H9 (cell line): Measurements from ENCODE around the gene PTPRB. TPM values are rescaled to one million over a fixed set of nuclear protein-coding genes. Genes with fewer than 3 reads are reported as not detected.

Experiments
- DNase-seq: peaks from one replicate; pipeline ENCODE4 v3.0.0-alpha.2; 2017
- H2AFZ ChIP-seq: one replicate; pipeline ENCODE4 v1.6.1; 2013; ENCODE audit warnings: mild to moderate bottlenecking, low read length, control low read depth, moderate library complexity
- H2AK5ac ChIP-seq: 2 replicates; pipeline ENCODE4 v1.6.1; 2013; ENCODE audit warnings: low read length, control low read depth, mixed read lengths; ENCODE audit not compliant: insufficient read length
- H2BK120ac ChIP-seq: one replicate; pipeline ENCODE4 v1.6.1; 2013; ENCODE audit warnings: low read depth, mild to moderate bottlenecking, low read length, control low read depth, inconsistent platforms; ENCODE audit not compliant: poor library complexity, severe bottlenecking
- H2BK12ac ChIP-seq: 2 replicates; pipeline ENCODE4 v1.6.1; 2013; ENCODE audit warnings: low read length, control low read depth, mixed read lengths, low read depth; ENCODE audit not compliant: insufficient read length
- H2BK15ac ChIP-seq: 2 replicates; pipeline ENCODE4 v1.6.1; 2013; ENCODE audit warnings: low read depth, low read length, control low read depth
- H2BK20ac ChIP-seq: one replicate; pipeline ENCODE4 v1.6.1; 2013; ENCODE audit warnings: low read depth, mild to moderate bottlenecking, low read length, control low read depth, inconsistent platforms; ENCODE audit not compliant: poor library complexity, severe bottlenecking
- H2BK5ac ChIP-seq: 2 replicates; pipeline ENCODE4 v1.6.1; 2013; ENCODE audit warnings: low read length, control low read depth, mixed read lengths; ENCODE audit not compliant: insufficient read length
- H3K14ac ChIP-seq: 2 replicates; pipeline ENCODE4 v1.6.1; 2013; ENCODE audit warnings: low read length, control low read depth; ENCODE audit not compliant: insufficient read depth
- H3K18ac ChIP-seq: 2 replicates; pipeline ENCODE4 v1.6.1; 2013; ENCODE audit warnings: low read depth, mild to moderate bottlenecking, mixed read lengths, low read length, control low read depth; ENCODE audit not compliant: insufficient read length
- H3K23ac ChIP-seq: 2 replicates; pipeline ENCODE4 v1.6.1; 2013; ENCODE audit warnings: low read length, control low read depth, mixed read lengths, low read depth; ENCODE audit not compliant: insufficient read length
- H3K23me2 ChIP-seq: 2 replicates; pipeline ENCODE4 v1.6.1; 2013; ENCODE audit warnings: low read depth, mild to moderate bottlenecking, mixed read lengths, low read length, control low read depth; ENCODE audit not compliant: insufficient read length, poor library complexity, severe bottlenecking
- H3K27ac ChIP-seq: 2 replicates; pipeline ENCODE4 v1.5.1; 2013; ENCODE audit warnings: low read length, control low read depth, mixed read lengths, low read depth; ENCODE audit not compliant: insufficient read length
- H3K27me3 ChIP-seq: 2 replicates; pipeline ENCODE4 v1.6.1; 2013; ENCODE audit warnings: low read length, control low read depth, inconsistent platforms; ENCODE audit not compliant: insufficient read depth
- H3K4ac ChIP-seq: 2 replicates; pipeline ENCODE4 v1.6.1; 2013; ENCODE audit warnings: low read depth, mild to moderate bottlenecking, control low read depth, inconsistent platforms, low read length, moderate library complexity
- H3K4me1 ChIP-seq: 2 replicates; pipeline ENCODE4 v1.6.1; 2013; ENCODE audit warnings: low read length, control low read depth, inconsistent platforms; ENCODE audit not compliant: insufficient read depth
- H3K4me2 ChIP-seq: 2 replicates; pipeline ENCODE4 v1.6.1; 2013; ENCODE audit warnings: low read length, control low read depth, mixed read lengths; ENCODE audit not compliant: insufficient read length, insufficient read depth
- H3K56ac ChIP-seq: 2 replicates; pipeline ENCODE4 v1.6.1; 2013; ENCODE audit warnings: low read depth, mild to moderate bottlenecking, mixed read lengths, low read length, control low read depth; ENCODE audit not compliant: insufficient read length
- H3K79me1 ChIP-seq: 2 replicates; pipeline ENCODE4 v1.6.1; 2013; ENCODE audit warnings: low read depth, mild to moderate bottlenecking, moderate library complexity, low read length, control low read depth, inconsistent platforms; ENCODE audit not compliant: insufficient read depth, poor library complexity, severe bottlenecking
- H3K79me2 ChIP-seq: 2 replicates; pipeline ENCODE4 v1.6.1; 2013; ENCODE audit warnings: low read length, control low read depth, inconsistent platforms; ENCODE audit not compliant: insufficient read depth
- H3K9ac ChIP-seq: 2 replicates; pipeline ENCODE4 v1.6.1; 2013; ENCODE audit warnings: low read length, control low read depth, mixed read lengths; ENCODE audit not compliant: insufficient read length; ENCODE audit errors: extremely low read depth
- H3K9me3 ChIP-seq: one replicate; pipeline ENCODE4 v1.6.1; 2013; ENCODE audit warnings: low read depth, low read length, inconsistent platforms; ENCODE audit not compliant: control insufficient read depth
- H3T11ph ChIP-seq: one replicate; pipeline ENCODE4 v1.6.1; 2013; ENCODE audit warnings: mild to moderate bottlenecking, low read length, control low read depth, inconsistent platforms
- H4K20me1 ChIP-seq: one replicate; pipeline ENCODE4 v1.6.1; 2013; ENCODE audit not compliant: control insufficient read depth, insufficient read length, insufficient read depth
- H4K5ac ChIP-seq: 2 replicates; pipeline ENCODE4 v1.6.1; 2013; ENCODE audit warnings: low read depth, mild to moderate bottlenecking, mixed read lengths, low read length, control low read depth; ENCODE audit not compliant: insufficient read length
- H4K8ac ChIP-seq: replicated peaks from 2 replicates; pipeline ENCODE4 v1.6.1; 2013; ENCODE audit warnings: low read length, control low read depth, mixed read lengths, low read depth; ENCODE audit not compliant: insufficient read length
- H4K91ac ChIP-seq: 2 replicates; pipeline ENCODE4 v1.6.1; 2013; ENCODE audit warnings: low read depth, mild to moderate bottlenecking, moderate library complexity, mixed read lengths, low read length, control low read depth; ENCODE audit not compliant: insufficient read length
- H3K27ac Mint-ChIP-seq, 3 experiments: 2 replicates in 2 of 3; 3 replicates in 1 of 3; pipeline ENCODE4 v1.8.0; 2020 to 2021; ENCODE audit warnings: mixed read lengths in 3 of 3, mild to moderate bottlenecking in 1 of 3, moderate library complexity in 1 of 3
- H3K27me3 Mint-ChIP-seq: 2 replicates; pipeline ENCODE4 v1.8.0; 2021; ENCODE audit warnings: low read depth, mild to moderate bottlenecking, moderate library complexity, mixed read lengths
- H3K36me3 Mint-ChIP-seq, 3 experiments: 2 replicates in 2 of 3; 3 replicates in 1 of 3; pipeline ENCODE4 v1.8.0; 2020 to 2021; ENCODE audit warnings: low read depth in 3 of 3, mixed read lengths in 3 of 3; ENCODE audit not compliant: insufficient read depth in 1 of 3
- H3K4me1 Mint-ChIP-seq, 2 experiments: 2 replicates each; pipeline ENCODE4 v1.8.0; 2020; ENCODE audit warnings: mixed read lengths in 2 of 2
- H3K4me3 Mint-ChIP-seq, 2 experiments: 2 replicates in 1 of 2; 3 replicates in 1 of 2; pipeline ENCODE4 v1.8.0; 2020 to 2021; ENCODE audit warnings: mild to moderate bottlenecking in 2 of 2, mixed read lengths in 2 of 2, moderate library complexity in 1 of 2
- H3K9me3 Mint-ChIP-seq, 2 experiments: 2 replicates in 1 of 2; 3 replicates in 1 of 2; pipeline ENCODE4 v1.8.0; 2020; ENCODE audit warnings: mild to moderate bottlenecking in 2 of 2, mixed read lengths in 2 of 2, moderate library complexity in 1 of 2
- CTCF ChIP-seq: fragments of 200-600 bp; sonication (generic); conservative IDR thresholded peaks from 3 replicates; pipeline ENCODE4 v1.8.0; 2021; ENCODE audit warnings: antibody characterized with exemption, mild to moderate bottlenecking
- WGBS: extraction: QIAGEN DNeasy Blood & Tissue Kit; methylation state at CpG from one replicate; pipeline ENCODE4 v1.1.7; 2013; ENCODE audit warnings: missing lambda C conversion rate, low lambda C conversion rate, mixed read lengths; ENCODE audit not compliant: insufficient read length; ENCODE audit errors: extremely low coverage; 5-methylcytosine and 5-hydroxymethylcytosine counted together
- total RNA-seq: library from RNA; stranded (reverse); gene quantifications from 2 replicates; pipeline ENCODE4 v1.2.1, GENCODE V29; 2021

PTPRB gene
- total RNA-seq, 1 experiment from 2014 or later = 1.4 TPM

- Histone ChIP-seq H3K18ac (no peak overlapping the region), H3K14ac (no peak overlapping the region), H3K27ac (no peak overlapping the region), H3K23ac (no peak overlapping the region), H2AK5ac (no peak overlapping the region), H2BK15ac (no peak overlapping the region), H2BK5ac (no peak overlapping the region), H4K20me1 (no peaks in the 10 kb centered on the region), H3K9me3 (no peaks in the 10 kb centered on the region), H2BK20ac (no peak overlapping the region), H3K79me2 (no peaks in the 10 kb centered on the region), H3T11ph (no peak overlapping the region), H2BK120ac (no peak overlapping the region), H3K23me2 (no peaks in the 10 kb centered on the region), H3K27me3 (no peaks in the 10 kb centered on the region; the same call in 1 of the 2 replicates), H4K91ac (no peak overlapping the region), H4K5ac (no peak overlapping the region), H3K4ac (no peak overlapping the region), H2AFZ (no peak overlapping the region), H3K4me2 (no peak overlapping the region), H3K4me1 (no peaks in the 10 kb centered on the region), H3K79me1 (no peaks in the 10 kb centered on the region), H3K9ac (no peak overlapping the region), H3K56ac (no peak overlapping the region), H2BK12ac (no peak overlapping the region), H4K8ac (no peak overlapping the region)
- H3K4me3 Mint-ChIP-seq = no peak overlapping the region
- no peaks in the 10 kb centered on the region for H3K9me3 Mint-ChIP-seq
- no peak overlapping the region for H3K27ac Mint-ChIP-seq
- no CpG with 5 or more reads among the region's 10 CpGs for WGBS
- no peak for DNase-seq
- TF ChIP-seq CTCF = no peak
- peaks cover 0 to 2% of the 10 kb centered on the region in 2 experiments; a peak in 2 of 4 replicates for H3K4me1 Mint-ChIP-seq
- H3K36me3 Mint-ChIP-seq = no peaks in the 10 kb centered on the region
- H3K27me3 Mint-ChIP-seq = no peaks in the 10 kb centered on the region
Measured at GRCh38 chr12:70549340-70550179, 87.7 kb downstream of the PTPRB start.
